GM12878 (cell line): ENCODE data around the gene TMC2.

Experiments used
- ATF7 ChIP-seq: fragments of 450-650 bp; IDR thresholded peaks from 2 replicates; pipeline ENCODE4 v1.6.1; 2016; ENCODE audit warnings: low read depth, mild to moderate bottlenecking
- HCFC1 ChIP-seq: fragments of 150-350 bp; IDR thresholded peaks from 2 replicates; pipeline ENCODE4 v1.6.1; 2014; ENCODE audit warnings: low read length
- POLR2AphosphoS5 ChIP-seq: IDR thresholded peaks from 2 replicates; pipeline ENCODE4 v1.6.1; 2011; ENCODE audit warnings: mild to moderate bottlenecking, low read length, inconsistent platforms
- RBBP5 ChIP-seq: fragments of 200-600 bp; sonication (generic); conservative IDR thresholded peaks from 2 replicates; pipeline ENCODE4 v1.6.1; 2016
- SIN3A ChIP-seq: IDR thresholded peaks from 2 replicates; pipeline ENCODE4 v1.6.1; 2012; ENCODE audit warnings: low read depth, low read length, improper control_type of control experiment
- SMC3 ChIP-seq: IDR thresholded peaks from 2 replicates; pipeline ENCODE4 v1.6.1; 2011; ENCODE audit warnings: low read length, improper control_type of control experiment, borderline replicate concordance
- TAF1 ChIP-seq: IDR thresholded peaks from 2 replicates; pipeline ENCODE4 v1.6.1; 2011; ENCODE audit warnings: mild to moderate bottlenecking, low read depth, low read length, borderline replicate concordance
- TARDBP ChIP-seq: IDR thresholded peaks from 2 replicates; pipeline ENCODE4 v1.6.1; 2016; ENCODE audit warnings: borderline replicate concordance
- TCF7 ChIP-seq: IDR thresholded peaks from 2 replicates; pipeline ENCODE4 v1.6.1; 2014; ENCODE audit warnings: antibody characterized with exemption, borderline replicate concordance
- TF ChIP-seq, protein P1 (sequence below), 3 experiments: IDR thresholded peaks in 2 of 3; conservative IDR thresholded peaks in 1 of 3; 2 replicates each; pipeline ENCODE4 v1.5.1; 2011; ENCODE audit warnings: low read depth in 3 of 3, low read length in 3 of 3, mild to moderate bottlenecking in 3 of 3, control low read depth in 2 of 3, moderate library complexity in 2 of 3, inconsistent platforms in 1 of 3, mixed read lengths in 1 of 3; ENCODE audit not compliant: control insufficient read depth in 2 of 3, insufficient read depth in 1 of 3; ENCODE audit errors: extremely low read depth in 1 of 3
- TF ChIP-seq, protein P2 (sequence below): fragments of 450-650 bp; IDR thresholded peaks from 2 replicates; pipeline ENCODE4 v1.6.1; 2017; ENCODE audit warnings: mild to moderate bottlenecking, low read depth, inconsistent platforms; ENCODE audit not compliant: poor library complexity, severe bottlenecking
- TF ChIP-seq, protein P3 (sequence below): IDR thresholded peaks from 2 replicates; pipeline ENCODE4 v1.6.1; 2012; ENCODE audit warnings: mild to moderate bottlenecking, low read depth, low read length

GRCh38 chr20:2509794-2510193 is 26.6 kb upstream of the TMC2 start:
- TF ChIP-seq TARDBP (no peak), RBBP5 (no peak), SIN3A (no peak), SMC3 (no peak), POLR2AphosphoS5 (no peak), HCFC1 (no peak), ATF7 (no peak), TAF1 (no peak), TCF7 (no peak)
- TF ChIP-seq, protein P1, sequence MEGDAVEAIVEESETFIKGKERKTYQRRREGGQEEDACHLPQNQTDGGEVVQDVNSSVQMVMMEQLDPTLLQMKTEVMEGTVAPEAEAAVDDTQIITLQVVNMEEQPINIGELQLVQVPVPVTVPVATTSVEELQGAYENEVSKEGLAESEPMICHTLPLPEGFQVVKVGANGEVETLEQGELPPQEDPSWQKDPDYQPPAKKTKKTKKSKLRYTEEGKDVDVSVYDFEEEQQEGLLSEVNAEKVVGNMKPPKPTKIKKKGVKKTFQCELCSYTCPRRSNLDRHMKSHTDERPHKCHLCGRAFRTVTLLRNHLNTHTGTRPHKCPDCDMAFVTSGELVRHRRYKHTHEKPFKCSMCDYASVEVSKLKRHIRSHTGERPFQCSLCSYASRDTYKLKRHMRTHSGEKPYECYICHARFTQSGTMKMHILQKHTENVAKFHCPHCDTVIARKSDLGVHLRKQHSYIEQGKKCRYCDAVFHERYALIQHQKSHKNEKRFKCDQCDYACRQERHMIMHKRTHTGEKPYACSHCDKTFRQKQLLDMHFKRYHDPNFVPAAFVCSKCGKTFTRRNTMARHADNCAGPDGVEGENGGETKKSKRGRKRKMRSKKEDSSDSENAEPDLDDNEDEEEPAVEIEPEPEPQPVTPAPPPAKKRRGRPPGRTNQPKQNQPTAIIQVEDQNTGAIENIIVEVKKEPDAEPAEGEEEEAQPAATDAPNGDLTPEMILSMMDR (IDR thresholded peaks at IDR 0.05 in 2 of 3, conservative IDR thresholded peaks at IDR 0.05 in 1 of 3; ENCODE audit: control insufficient read depth in 2 of 3, extremely low read depth in 1 of 3, insufficient read depth in 1 of 3, low read depth in 3 of 3, low read length in 3 of 3): no peak
- TF ChIP-seq, protein P2, sequence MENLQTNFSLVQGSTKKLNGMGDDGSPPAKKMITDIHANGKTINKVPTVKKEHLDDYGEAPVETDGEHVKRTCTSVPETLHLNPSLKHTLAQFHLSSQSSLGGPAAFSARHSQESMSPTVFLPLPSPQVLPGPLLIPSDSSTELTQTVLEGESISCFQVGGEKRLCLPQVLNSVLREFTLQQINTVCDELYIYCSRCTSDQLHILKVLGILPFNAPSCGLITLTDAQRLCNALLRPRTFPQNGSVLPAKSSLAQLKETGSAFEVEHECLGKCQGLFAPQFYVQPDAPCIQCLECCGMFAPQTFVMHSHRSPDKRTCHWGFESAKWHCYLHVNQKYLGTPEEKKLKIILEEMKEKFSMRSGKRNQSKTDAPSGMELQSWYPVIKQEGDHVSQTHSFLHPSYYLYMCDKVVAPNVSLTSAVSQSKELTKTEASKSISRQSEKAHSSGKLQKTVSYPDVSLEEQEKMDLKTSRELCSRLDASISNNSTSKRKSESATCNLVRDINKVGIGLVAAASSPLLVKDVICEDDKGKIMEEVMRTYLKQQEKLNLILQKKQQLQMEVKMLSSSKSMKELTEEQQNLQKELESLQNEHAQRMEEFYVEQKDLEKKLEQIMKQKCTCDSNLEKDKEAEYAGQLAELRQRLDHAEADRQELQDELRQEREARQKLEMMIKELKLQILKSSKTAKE: no peak
- TF ChIP-seq, protein P3, sequence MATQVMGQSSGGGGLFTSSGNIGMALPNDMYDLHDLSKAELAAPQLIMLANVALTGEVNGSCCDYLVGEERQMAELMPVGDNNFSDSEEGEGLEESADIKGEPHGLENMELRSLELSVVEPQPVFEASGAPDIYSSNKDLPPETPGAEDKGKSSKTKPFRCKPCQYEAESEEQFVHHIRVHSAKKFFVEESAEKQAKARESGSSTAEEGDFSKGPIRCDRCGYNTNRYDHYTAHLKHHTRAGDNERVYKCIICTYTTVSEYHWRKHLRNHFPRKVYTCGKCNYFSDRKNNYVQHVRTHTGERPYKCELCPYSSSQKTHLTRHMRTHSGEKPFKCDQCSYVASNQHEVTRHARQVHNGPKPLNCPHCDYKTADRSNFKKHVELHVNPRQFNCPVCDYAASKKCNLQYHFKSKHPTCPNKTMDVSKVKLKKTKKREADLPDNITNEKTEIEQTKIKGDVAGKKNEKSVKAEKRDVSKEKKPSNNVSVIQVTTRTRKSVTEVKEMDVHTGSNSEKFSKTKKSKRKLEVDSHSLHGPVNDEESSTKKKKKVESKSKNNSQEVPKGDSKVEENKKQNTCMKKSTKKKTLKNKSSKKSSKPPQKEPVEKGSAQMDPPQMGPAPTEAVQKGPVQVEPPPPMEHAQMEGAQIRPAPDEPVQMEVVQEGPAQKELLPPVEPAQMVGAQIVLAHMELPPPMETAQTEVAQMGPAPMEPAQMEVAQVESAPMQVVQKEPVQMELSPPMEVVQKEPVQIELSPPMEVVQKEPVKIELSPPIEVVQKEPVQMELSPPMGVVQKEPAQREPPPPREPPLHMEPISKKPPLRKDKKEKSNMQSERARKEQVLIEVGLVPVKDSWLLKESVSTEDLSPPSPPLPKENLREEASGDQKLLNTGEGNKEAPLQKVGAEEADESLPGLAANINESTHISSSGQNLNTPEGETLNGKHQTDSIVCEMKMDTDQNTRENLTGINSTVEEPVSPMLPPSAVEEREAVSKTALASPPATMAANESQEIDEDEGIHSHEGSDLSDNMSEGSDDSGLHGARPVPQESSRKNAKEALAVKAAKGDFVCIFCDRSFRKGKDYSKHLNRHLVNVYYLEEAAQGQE: no peak
